H1 (cell line): ENCODE data around the gene DUOXA2. TPM values are rescaled to one million over a fixed set of nuclear protein-coding genes. Genes with fewer than 3 reads are reported as not detected.
A peak's percentile ranks its signal among the peaks of the same experiment; 100 is the strongest.

Experiments
- ASH2L ChIP-seq: fragments of 200-600, 300-600 bp; sonication (generic); IDR thresholded peaks from one replicate; pipeline ENCODE4 v1.7.1; 2017; ENCODE audit warnings: low read length
- BACH1 ChIP-seq: IDR thresholded peaks from 2 replicates; pipeline ENCODE4 v1.6.1; 2012; ENCODE audit warnings: low read length, improper control_type of control experiment
- BCL11A ChIP-seq, 2 experiments: IDR thresholded peaks; one replicate each; pipeline ENCODE4 v1.6.1; 2011; ENCODE audit warnings: low read depth in 2 of 2, low read length in 2 of 2, mild to moderate bottlenecking in 2 of 2
- CBX8 ChIP-seq: fragments of 300-800, 300-1000 bp; sonication (generic); IDR thresholded peaks from 2 replicates; pipeline ENCODE4 v1.7.1; 2016; ENCODE audit warnings: low read depth, low read length, borderline replicate concordance
- CHD2 ChIP-seq: IDR thresholded peaks from 2 replicates; pipeline ENCODE4 v1.6.1; 2012; ENCODE audit warnings: low read length, improper control_type of control experiment
- CREB1 ChIP-seq: IDR thresholded peaks from 2 replicates; pipeline ENCODE4 v1.6.1; 2012; ENCODE audit warnings: inconsistent platforms
- EGR1 ChIP-seq: IDR thresholded peaks from 2 replicates; pipeline ENCODE4 v1.6.1; 2011; ENCODE audit warnings: low read depth, low read length, borderline replicate concordance
- EP300 ChIP-seq, 2 experiments: IDR thresholded peaks; 1 replicate in 1 of 2; 2 replicates in 1 of 2; pipeline ENCODE4 v1.6.1; 2011 to 2012; ENCODE audit warnings: low read depth in 2 of 2, low read length in 2 of 2, mild to moderate bottlenecking in 2 of 2, borderline replicate concordance in 1 of 2, inconsistent platforms in 1 of 2, moderate library complexity in 1 of 2
- EZH2 ChIP-seq: fragments of 200-600 bp; sonication (generic); IDR thresholded peaks from 2 replicates; pipeline ENCODE4 v1.7.1; 2012; ENCODE audit warnings: low read depth, mild to moderate bottlenecking, moderate library complexity, low read length, inconsistent platforms; ENCODE audit not compliant: severe bottlenecking
- FOSL1 ChIP-seq: IDR thresholded peaks from 2 replicates; pipeline ENCODE4 v1.6.1; 2011; ENCODE audit warnings: mild to moderate bottlenecking, low read depth, low read length, moderate library complexity; ENCODE audit not compliant: insufficient read depth
- GABPA ChIP-seq: IDR thresholded peaks from 2 replicates; pipeline ENCODE4 v1.6.1; 2011; ENCODE audit warnings: mild to moderate bottlenecking, low read length, moderate library complexity, borderline replicate concordance; ENCODE audit not compliant: insufficient read depth
- GTF2F1 ChIP-seq: IDR thresholded peaks from 2 replicates; pipeline ENCODE4 v1.6.1; 2012; ENCODE audit warnings: low read depth, low read length, improper control_type of control experiment, borderline replicate concordance
- HDAC2 ChIP-seq, 2 experiments: fragments of 300-600 bp in 1 of 2; sonication (generic) in 1 of 2; IDR thresholded peaks; 2 replicates each; pipeline ENCODE4 v1.6.1; 2011 to 2012; ENCODE audit warnings: low read depth in 2 of 2, low read length in 2 of 2, mild to moderate bottlenecking in 2 of 2, moderate library complexity in 2 of 2, borderline replicate concordance in 1 of 2, inconsistent platforms in 1 of 2
- NANOG ChIP-seq: IDR thresholded peaks from 2 replicates; pipeline ENCODE4 v1.6.1; 2011; ENCODE audit warnings: low read length, low read depth, mild to moderate bottlenecking, inconsistent platforms; ENCODE audit not compliant: insufficient read depth, poor library complexity, severe bottlenecking
- PHF8 ChIP-seq: fragments of 200-600 bp; sonication (generic); conservative IDR thresholded peaks from 2 replicates; pipeline ENCODE4 v1.7.1; 2012; ENCODE audit warnings: low read depth, mild to moderate bottlenecking, inconsistent platforms, low read length, moderate library complexity
- POU5F1 ChIP-seq: IDR thresholded peaks from 2 replicates; pipeline ENCODE4 v1.6.1; 2011; ENCODE audit warnings: low read depth, mild to moderate bottlenecking, low read length, moderate library complexity
- RAD21 ChIP-seq, 2 experiments: IDR thresholded peaks in 1 of 2; conservative IDR thresholded peaks in 1 of 2; 2 replicates each; pipeline ENCODE4 v1.6.1; 2011; ENCODE audit warnings: low read depth in 2 of 2, low read length in 2 of 2, improper control_type of control experiment in 1 of 2, inconsistent platforms in 1 of 2, mild to moderate bottlenecking in 1 of 2, moderate library complexity in 1 of 2
- RBBP5 ChIP-seq: IDR thresholded peaks from 2 replicates; pipeline ENCODE4 v1.7.1; 2012; ENCODE audit warnings: low read depth, mild to moderate bottlenecking, inconsistent platforms, low read length, moderate library complexity, borderline replicate concordance
- RFX5 ChIP-seq: IDR thresholded peaks from 2 replicates; pipeline ENCODE4 v1.6.1; 2011; ENCODE audit warnings: low read depth, low read length, improper control_type of control experiment, borderline replicate concordance
- SAP30 ChIP-seq: fragments of 300-600 bp; sonication (generic); IDR thresholded peaks from 2 replicates; pipeline ENCODE4 v1.7.1; 2012; ENCODE audit warnings: low read length, moderate library complexity, mild to moderate bottlenecking, inconsistent platforms; ENCODE audit not compliant: insufficient read depth, insufficient replicate concordance
- SIN3A ChIP-seq, 2 experiments: IDR thresholded peaks in 1 of 2; conservative IDR thresholded peaks in 1 of 2; 2 replicates each; pipeline ENCODE4 v1.6.1; 2011 to 2012; ENCODE audit warnings: low read length in 2 of 2, improper control_type of control experiment in 1 of 2, low read depth in 1 of 2, mild to moderate bottlenecking in 1 of 2
- SRF ChIP-seq: IDR thresholded peaks from 2 replicates; pipeline ENCODE4 v1.6.1; 2011; ENCODE audit warnings: mild to moderate bottlenecking, low read depth, low read length, moderate library complexity
- SUZ12 ChIP-seq: fragments of 200-600 bp; sonication (generic); IDR thresholded peaks from 2 replicates; pipeline ENCODE4 v1.6.1; 2012; ENCODE audit warnings: mild to moderate bottlenecking, inconsistent platforms, low read length, moderate library complexity, mixed read lengths
- TCF12 ChIP-seq: IDR thresholded peaks from 2 replicates; pipeline ENCODE4 v1.6.1; 2011; ENCODE audit warnings: low read depth, mild to moderate bottlenecking, low read length
- polyA plus RNA-seq, 7 experiments: library from polyadenylated mRNA; depleted of rRNA in 3 of 7; stranded (reverse) in 5 of 7; unstranded in 2 of 7; fragments of >200 nt in 5 of 7; fragments of 200-250 nt in 2 of 7; gene quantifications; 1 replicate in 5 of 7; 2 replicates in 1 of 7; 4 replicates in 1 of 7; pipeline versions ENCODE4 v1.2.1 to v1.2.3, GENCODE V29; 2011 to 2013; ENCODE audit warnings: missing spikeins in 2 of 7, mixed read lengths in 2 of 7
- total RNA-seq: library from RNA; stranded (reverse); fragmentation: NEBNext Ultra II Directional; extraction: Animal tissue kit (Norgen Biotek cat#: 25700); gene quantifications from 2 replicates; pipeline ENCODE4 v1.2.1, GENCODE V29; 2021

DUOXA2 gene
- total and polyA plus RNA-seq, 2 of the 8 experiments (the other 6 are each of a cell fraction or from before 2014, with no cell fraction given) = 0.05 TPM; not detected in 1

DNA sequence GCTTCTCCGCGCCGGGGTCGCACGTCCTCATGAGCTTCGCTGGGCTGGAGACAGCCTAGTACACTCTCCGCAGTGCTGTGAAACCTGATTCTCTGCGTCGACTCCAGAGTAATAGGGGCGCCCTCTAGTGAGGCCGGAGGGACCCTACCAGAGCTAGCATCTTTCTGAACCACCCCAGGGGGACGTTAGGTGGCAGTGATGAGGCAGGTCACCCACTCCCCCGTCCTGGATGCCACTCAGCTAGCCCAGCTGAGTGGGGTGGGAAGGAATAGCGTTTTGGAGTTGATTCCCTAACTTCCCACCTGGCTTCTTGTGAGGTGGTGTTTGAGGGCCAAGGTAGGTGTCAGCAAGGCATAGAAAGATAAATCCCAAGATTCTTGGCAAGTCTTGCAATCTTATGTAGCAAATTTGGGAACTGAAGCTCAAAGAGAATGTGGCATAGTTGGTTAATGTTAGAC, 4.0 kb downstream of the DUOXA2 start (continued):
- no peak for TF ChIP-seq FOSL1
- no peak for TF ChIP-seq BCL11A (IDR thresholded peaks at IDR 0.05; ENCODE audit: low read depth in 2 of 2, low read length in 2 of 2)
- TF ChIP-seq CREB1 = peak; percentile 59
- no peak for TF ChIP-seq ASH2L
- TF ChIP-seq SUZ12 = no peak
- no peak for TF ChIP-seq SIN3A (conservative IDR thresholded peaks at IDR 0.05 in 1 of 2, IDR thresholded peaks at IDR 0.05 in 1 of 2; ENCODE audit: low read depth in 1 of 2, low read length in 2 of 2)
- no peak for TF ChIP-seq EGR1
- TF ChIP-seq BACH1 = peak; percentile 88
- no peak for TF ChIP-seq GABPA
- TF ChIP-seq POU5F1 = no peak
- TF ChIP-seq PHF8 = no peak
- TF ChIP-seq CBX8 = no peak
- no peak for TF ChIP-seq SRF
- peak; percentile 65 to 77 for TF ChIP-seq RAD21 (IDR thresholded peaks at IDR 0.05 in 1 of 2, conservative IDR thresholded peaks at IDR 0.05 in 1 of 2; ENCODE audit: low read depth in 2 of 2, low read length in 2 of 2)
- TF ChIP-seq HDAC2 (IDR thresholded peaks at IDR 0.05; ENCODE audit: borderline replicate concordance in 1 of 2, low read depth in 2 of 2, low read length in 2 of 2) = peak in 1 of 2 experiments; percentile 82; a peak in 1 of 4 replicates
- TF ChIP-seq RFX5 = no peak
- TF ChIP-seq TCF12 = no peak
- no peak for TF ChIP-seq CHD2
- no peak for TF ChIP-seq EZH2
- no peak for TF ChIP-seq GTF2F1
- no peak for TF ChIP-seq SAP30
- no peak for TF ChIP-seq NANOG
- TF ChIP-seq RBBP5 = no peak
- TF ChIP-seq EP300 (IDR thresholded peaks at IDR 0.05; ENCODE audit: borderline replicate concordance in 1 of 2, low read depth in 2 of 2, low read length in 2 of 2) = no peak
